Esophagus squamous epithelium (tissue), 4 donors: Measurements from ENCODE around the gene EMCN.

ENCODE experiments used
- CTCF ChIP-seq, 6 experiments: fragments of 450-650 bp in 4 of 6; fragments of 200-600 bp in 2 of 6; sonication (generic) in 2 of 6; IDR thresholded peaks; one replicate each; pipeline ENCODE4 v1.5.1; 2016 to 2019; ENCODE audit warnings: antibody characterized with exemption in 6 of 6, mild to moderate bottlenecking in 4 of 6, moderate library complexity in 4 of 6
- POLR2A ChIP-seq, 4 donors: fragments of 450-650 bp; IDR thresholded peaks; one replicate each; pipeline ENCODE4 v1.6.1; 2017; ENCODE audit warnings: antibody characterized with exemption in 4 of 4, mild to moderate bottlenecking in 4 of 4, moderate library complexity in 3 of 4

DNA sequence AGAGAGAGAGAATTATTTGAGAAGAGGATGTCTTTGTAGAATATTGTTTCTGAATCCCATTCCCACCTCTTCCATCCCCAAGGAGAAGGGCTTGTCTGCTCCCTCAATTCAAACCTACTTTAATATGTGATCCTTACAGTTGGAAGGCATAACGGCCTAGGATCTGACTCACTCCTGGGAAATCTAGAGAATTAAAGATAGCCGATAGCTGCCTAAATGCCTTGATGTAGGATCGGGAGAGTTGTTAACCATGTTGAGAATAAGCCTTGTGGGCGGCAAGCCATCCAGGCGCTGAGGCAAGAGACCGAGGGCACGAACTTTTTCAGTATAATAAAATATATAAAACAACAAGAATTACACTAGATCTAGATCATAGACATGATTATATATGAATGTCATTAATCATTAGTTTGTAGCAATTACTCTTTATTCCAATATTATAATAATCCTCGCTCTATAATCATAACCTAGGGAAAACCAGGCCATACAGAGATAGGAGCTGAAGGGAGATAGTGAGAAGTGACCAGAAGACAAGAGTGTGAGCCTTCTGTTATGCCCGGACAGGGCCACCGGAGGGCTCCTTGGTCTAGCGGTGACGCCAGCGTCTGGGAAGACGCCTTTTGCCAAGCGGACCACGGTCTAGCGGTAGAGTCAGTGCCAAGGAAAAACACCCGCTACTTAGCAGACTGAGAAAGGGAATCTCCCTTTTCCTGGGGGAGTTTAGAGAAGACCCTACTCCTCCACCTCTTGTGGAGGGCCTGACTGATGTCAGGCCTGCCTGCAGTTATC, 13.5 kb downstream of the EMCN start:
- TF ChIP-seq CTCF (IDR thresholded peaks at IDR 0.05): no peak
- TF ChIP-seq POLR2A (IDR thresholded peaks at IDR 0.05): no peak
